HG03457 (cell line): ENCODE results near the gene TMEM151B.
A peak's percentile ranks its signal among the peaks of the same experiment; 100 is the strongest.

ENCODE experiments used
- ATAC-seq: cut with Tn5 transposase; IDR thresholded peaks from one replicate; pipeline ENCODE4 v1.9.1; 2021; ENCODE audit warnings: moderate number of reproducible peaks; ENCODE audit not compliant: unreplicated experiment

The TMEM151B gene

GRCh38 chr6:44232676-44233566 lies 37.3 kb upstream of the TMEM151B start:
- no peak for ATAC-seq

- no peak for ATAC-seq
Observed at GRCh38 chr6:44233567-44234100, 36.6 kb upstream of the TMEM151B start.

GRCh38 chr6:44234101-44235025 lies 35.9 kb upstream of the TMEM151B start:
- no peak for ATAC-seq

- no peak for ATAC-seq
Observed at GRCh38 chr6:44235269-44235668, 35.0 kb upstream of the TMEM151B start.

GRCh38 chr6:44235891-44236516 lies 34.2 kb upstream of the TMEM151B start:
- ATAC-seq: no peak

GRCh38 chr6:44237021-44237812 lies 33.0 kb upstream of the TMEM151B start:
- ATAC-seq: no peak

- ATAC-seq: no peak
Observed at GRCh38 chr6:44237813-44238433, 32.3 kb upstream of the TMEM151B start.

- ATAC-seq: no peak
Observed at GRCh38 chr6:44238687-44239350, 31.4 kb upstream of the TMEM151B start.

GRCh38 chr6:44243345-44243744 lies 26.9 kb upstream of the TMEM151B start:
- no peak for ATAC-seq

- ATAC-seq: no peak
Observed at GRCh38 chr6:44245391-44245911, 24.8 kb upstream of the TMEM151B start.

- ATAC-seq: peak; percentile 29
Observed at GRCh38 chr6:44245912-44246662, 24.2 kb upstream of the TMEM151B start.

GRCh38 chr6:44246663-44247337 lies 23.4 kb upstream of the TMEM151B start, which contains the start of gene HSP90AB1:
HSP90AB1 (plus strand) TSS chr6:44247101; CDS start chr6:44248630, 1,529 bp downstream.
- ATAC-seq: peak; percentile 56

- ATAC-seq: peak; percentile 25
Observed at GRCh38 chr6:44247338-44248302, 22.6 kb upstream of the TMEM151B start.

GRCh38 chr6:44248579-44248978 lies 21.7 kb upstream of the TMEM151B start:
- no peak for ATAC-seq

GRCh38 chr6:44249082-44249748 lies 21.0 kb upstream of the TMEM151B start:
- ATAC-seq: no peak
